Heart left ventricle (tissue), 13 donors: Measurements from ENCODE around the gene HTR4.

Experiments used
- POLR2A ChIP-seq, 2 donors: fragments of 450-650 bp; IDR thresholded peaks; one replicate each; pipeline ENCODE4 v1.6.1; 2017; ENCODE audit warnings: antibody characterized with exemption in 2 of 2, mild to moderate bottlenecking in 2 of 2, moderate library complexity in 2 of 2
- TF ChIP-seq, protein P1 (sequence below), 12 donors: fragments of 200-600 bp; sonication (generic) in 4 of 12; IDR thresholded peaks; one replicate each; pipeline versions ENCODE4 v1.5.0 to v1.8.0; 2018 to 2022; ENCODE audit warnings: antibody characterized with exemption in 12 of 12, mild to moderate bottlenecking in 5 of 12
- donor health status: ischemic (EF 13 %, LVEDD 7.1; RV severe dilation, severe dysfunction).
- donor health status: DM: no; HTN: yes; CAD: no.
- donor health status: DM: no; HTN: no; CAD: no.
- donor health status: ischemic (EF 25% LVEDD 6.9; RV normal size, moderate dysfunction).
- donor health status: ischemic (EF 25% LVEDD 5.7; RV mildly dilated, moderate dysfunction).
- donor health status: ischemic (EF 35%, LVEDD 5.7; RV mildly dilated, moderate dysfunction).
- donor health status: nonischemic (EF 11% LVEDD 7.7; RV severe dilation, severe dysfunction).
- donor health status: DM: yes; HTN: yes; CAD: no.
- donor health status: PGD.
- donor health status: ischemic (EF 29% LVEDD 5.4; RV normal size, mild dysfunction).
- donor health status: nonischemic (EF 23%, LVEDD 6.1; RV moderate dilation, normal function).

DNA sequence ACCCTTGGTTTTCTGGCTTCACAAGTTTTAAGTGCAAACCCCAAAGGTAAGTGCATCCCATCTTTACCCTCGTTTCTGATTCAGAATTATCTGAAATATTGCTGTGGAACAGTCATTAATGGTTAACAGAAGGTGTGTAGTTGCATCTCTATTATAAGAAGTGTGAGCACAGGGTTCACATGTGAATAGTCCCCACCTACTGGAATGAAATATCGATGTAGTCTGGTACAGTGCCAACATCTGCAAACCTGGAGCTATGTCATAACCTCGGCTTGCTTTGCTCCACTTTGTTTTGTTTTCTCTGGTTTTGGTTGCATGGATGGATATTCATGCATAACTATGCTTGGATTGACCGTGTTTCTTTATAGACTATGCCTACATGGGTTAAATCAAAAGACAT lies 12.6 kb downstream of the HTR4 start:
- TF ChIP-seq, protein P1, sequence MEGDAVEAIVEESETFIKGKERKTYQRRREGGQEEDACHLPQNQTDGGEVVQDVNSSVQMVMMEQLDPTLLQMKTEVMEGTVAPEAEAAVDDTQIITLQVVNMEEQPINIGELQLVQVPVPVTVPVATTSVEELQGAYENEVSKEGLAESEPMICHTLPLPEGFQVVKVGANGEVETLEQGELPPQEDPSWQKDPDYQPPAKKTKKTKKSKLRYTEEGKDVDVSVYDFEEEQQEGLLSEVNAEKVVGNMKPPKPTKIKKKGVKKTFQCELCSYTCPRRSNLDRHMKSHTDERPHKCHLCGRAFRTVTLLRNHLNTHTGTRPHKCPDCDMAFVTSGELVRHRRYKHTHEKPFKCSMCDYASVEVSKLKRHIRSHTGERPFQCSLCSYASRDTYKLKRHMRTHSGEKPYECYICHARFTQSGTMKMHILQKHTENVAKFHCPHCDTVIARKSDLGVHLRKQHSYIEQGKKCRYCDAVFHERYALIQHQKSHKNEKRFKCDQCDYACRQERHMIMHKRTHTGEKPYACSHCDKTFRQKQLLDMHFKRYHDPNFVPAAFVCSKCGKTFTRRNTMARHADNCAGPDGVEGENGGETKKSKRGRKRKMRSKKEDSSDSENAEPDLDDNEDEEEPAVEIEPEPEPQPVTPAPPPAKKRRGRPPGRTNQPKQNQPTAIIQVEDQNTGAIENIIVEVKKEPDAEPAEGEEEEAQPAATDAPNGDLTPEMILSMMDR (IDR thresholded peaks at IDR 0.05), result no peak
- no peak for TF ChIP-seq POLR2A (IDR thresholded peaks at IDR 0.05)
